SJCRH30 (cell line): ENCODE results near the gene ABCC12. TPM values are rescaled to one million over a fixed set of nuclear protein-coding genes. Genes with fewer than 3 reads are reported as not detected.

ENCODE experiments used
- DNase-seq, 2 experiments: peaks; one replicate each; pipeline ENCODE4 v3.0.0-alpha.2; 2015 to 2020
- H3K27ac ChIP-seq: fragments of 250-450 bp; sonication (Bioruptor Pico); 2 replicates; pipeline ENCODE4 v1.5.1; 2020; ENCODE audit warnings: mild to moderate bottlenecking, moderate library complexity
- H3K27me3 ChIP-seq: fragments of 250-450 bp; sonication (Bioruptor Pico); 2 replicates; pipeline ENCODE4 v1.5.1; 2020; ENCODE audit warnings: mild to moderate bottlenecking, moderate library complexity
- H3K36me3 ChIP-seq: fragments of 250-450 bp; sonication (Bioruptor Pico); 2 replicates; pipeline ENCODE4 v1.5.1; 2020; ENCODE audit warnings: mild to moderate bottlenecking, moderate library complexity
- H3K4me1 ChIP-seq: fragments of 250-450 bp; sonication (Bioruptor Pico); 2 replicates; pipeline ENCODE4 v1.5.1; 2020; ENCODE audit warnings: mild to moderate bottlenecking, moderate library complexity
- H3K4me3 ChIP-seq: fragments of 250-450 bp; sonication (Bioruptor Pico); 2 replicates; pipeline ENCODE4 v1.5.1; 2020; ENCODE audit warnings: mild to moderate bottlenecking, moderate library complexity
- H3K9me3 ChIP-seq: fragments of 250-450 bp; sonication (Bioruptor Pico); replicated peaks from 2 replicates; pipeline ENCODE4 v1.5.1; 2020; ENCODE audit warnings: mild to moderate bottlenecking, moderate library complexity
- total RNA-seq: library from RNA; depleted of rRNA; stranded (reverse); fragments of >200 nt; shearing (Covaris generic); gene quantifications from 2 replicates; pipeline ENCODE4 v1.2.3, GENCODE V29; 2014

Gene ABCC12
- total RNA-seq, 1 experiment from 2014 or later = not detected

- Histone ChIP-seq H3K27me3 (no peaks in the 10 kb centered on the region), H3K9me3 (no peaks in the 10 kb centered on the region)
- no peak for DNase-seq
Measured at GRCh38 chr16:48129926-48130325, 25.9 kb downstream of the ABCC12 start.

GRCh38 chr16:48128769-48129168 lies 27.0 kb downstream of the ABCC12 start:
- Histone ChIP-seq H3K4me3 (no peak overlapping the region), H3K27ac (no peak overlapping the region), H3K27me3 (no peaks in the 10 kb centered on the region), H3K4me1 (peaks cover 4% of the 10 kb centered on the region; the same call in 1 of the 2 replicates), H3K36me3 (no peaks in the 10 kb centered on the region), H3K9me3 (no peaks in the 10 kb centered on the region)
- DNase-seq = no peak

More at GRCh38 chr16:48129926-48130325, 25.9 kb downstream of the ABCC12 start:
- no peak overlapping the region for H3K27ac ChIP-seq
- no peak overlapping the region for H3K4me3 ChIP-seq
- no peaks in the 10 kb centered on the region for H3K36me3 ChIP-seq
- H3K4me1 ChIP-seq = peaks cover 4% of the 10 kb centered on the region; the same call in 1 of the 2 replicates

- no peaks in the 10 kb centered on the region for H3K36me3 ChIP-seq
- H3K4me1 ChIP-seq = peaks cover 7% of the 10 kb centered on the region; the same call in 1 of the 2 replicates
- H3K9me3 ChIP-seq = no peaks in the 10 kb centered on the region
- peak; percentile 37 to 39 for DNase-seq
- H3K4me3 ChIP-seq = no peak overlapping the region
- no peaks in the 10 kb centered on the region for H3K27me3 ChIP-seq
- H3K27ac ChIP-seq = no peak overlapping the region
Measured at GRCh38 chr16:48126801-48127644, 28.8 kb downstream of the ABCC12 start.

GRCh38 chr16:48125888-48126287 lies 29.9 kb downstream of the ABCC12 start:
- no peaks in the 10 kb centered on the region for H3K9me3 ChIP-seq
- peaks cover 7% of the 10 kb centered on the region; the same call in 1 of the 2 replicates for H3K4me1 ChIP-seq
- DNase-seq = no peak
- no peak overlapping the region for H3K27ac ChIP-seq
- no peaks in the 10 kb centered on the region for H3K36me3 ChIP-seq
- H3K4me3 ChIP-seq = no peak overlapping the region
- H3K27me3 ChIP-seq = no peaks in the 10 kb centered on the region

- no peak for DNase-seq
- Histone ChIP-seq H3K36me3 (no peaks in the 10 kb centered on the region), H3K4me1 (peaks cover 7% of the 10 kb centered on the region; the same call in 1 of the 2 replicates), H3K4me3 (no peak overlapping the region), H3K27ac (no peak overlapping the region), H3K9me3 (no peaks in the 10 kb centered on the region), H3K27me3 (no peaks in the 10 kb centered on the region)
Measured at GRCh38 chr16:48124266-48124665, 31.5 kb downstream of the ABCC12 start.

DNA sequence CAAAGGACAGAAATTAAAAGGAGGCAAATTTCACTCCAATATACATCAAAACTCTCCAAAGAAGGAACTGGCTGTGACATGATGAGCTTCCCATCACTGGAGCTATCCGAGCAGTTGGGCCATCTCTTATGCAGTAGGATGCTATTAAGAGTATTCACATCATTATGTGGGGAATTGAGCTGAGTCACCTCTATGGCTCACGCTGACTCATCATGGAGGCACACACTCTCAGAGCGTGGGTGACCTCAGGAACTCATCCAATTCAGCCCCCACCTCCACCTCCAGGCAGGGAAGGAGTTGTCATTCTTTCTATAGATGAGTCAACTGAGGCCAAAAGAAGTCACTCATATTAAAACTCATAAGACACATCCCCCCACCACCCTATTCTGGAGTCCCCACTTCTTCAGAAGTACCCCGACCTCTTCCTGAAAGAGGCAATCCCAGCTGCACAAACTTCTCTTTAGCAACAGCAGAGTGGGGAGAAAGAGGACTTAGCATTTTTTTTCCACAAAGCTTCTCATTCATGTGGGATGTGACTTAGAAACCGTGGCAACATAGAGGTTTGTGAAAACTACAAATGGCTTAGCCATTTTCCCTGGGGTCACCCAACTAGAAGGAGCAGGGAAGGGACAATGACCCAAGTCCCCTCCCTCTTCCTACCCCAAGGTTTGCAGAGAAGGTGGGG lies 32.5 kb downstream of the ABCC12 start:
- DNase-seq = peak; percentile 38 to 47
- H3K4me1 ChIP-seq = peaks cover 7% of the 10 kb centered on the region; the same call in 1 of the 2 replicates
- no peak overlapping the region for H3K4me3 ChIP-seq
- H3K36me3 ChIP-seq = no peaks in the 10 kb centered on the region
- H3K27me3 ChIP-seq = no peaks in the 10 kb centered on the region
- H3K27ac ChIP-seq = no peak overlapping the region
- no peaks in the 10 kb centered on the region for H3K9me3 ChIP-seq

DNA sequence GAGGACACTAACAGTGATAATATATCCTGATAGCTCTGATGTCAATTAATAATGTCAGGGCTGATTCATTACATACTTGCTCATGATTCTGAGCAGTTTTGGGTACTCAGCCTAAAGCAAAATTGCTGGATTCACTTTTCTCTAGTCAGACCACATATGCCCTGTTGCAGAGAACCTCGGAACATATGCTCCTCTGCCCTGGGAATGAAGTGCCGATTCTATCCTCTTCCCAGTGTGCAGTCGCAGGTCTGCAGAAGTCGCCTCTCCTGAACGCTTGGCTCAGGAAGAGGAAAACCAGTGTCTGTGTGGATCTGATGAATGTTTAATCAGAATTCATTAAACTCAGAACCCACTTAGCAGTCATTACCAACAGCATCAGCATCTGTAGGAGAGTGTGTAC lies 34.5 kb downstream of the ABCC12 start:
- Histone ChIP-seq H3K9me3 (no peaks in the 10 kb centered on the region), H3K4me1 (0 out of 2 replicates have a peak, but pooled peaks cover 3% of the 10 kb centered on the region), H3K4me3 (no peak overlapping the region), H3K27me3 (no peaks in the 10 kb centered on the region), H3K27ac (no peak overlapping the region), H3K36me3 (no peaks in the 10 kb centered on the region)
- no peak for DNase-seq

- no peak for DNase-seq
- Histone ChIP-seq H3K27me3 (no peaks in the 10 kb centered on the region), H3K9me3 (no peaks in the 10 kb centered on the region), H3K4me1 (0 out of 2 replicates have a peak, but pooled peaks cover 3% of the 10 kb centered on the region), H3K27ac (no peak overlapping the region), H3K36me3 (no peaks in the 10 kb centered on the region), H3K4me3 (no peak overlapping the region)
Measured at GRCh38 chr16:48118841-48119240, 37.0 kb downstream of the ABCC12 start.

DNA sequence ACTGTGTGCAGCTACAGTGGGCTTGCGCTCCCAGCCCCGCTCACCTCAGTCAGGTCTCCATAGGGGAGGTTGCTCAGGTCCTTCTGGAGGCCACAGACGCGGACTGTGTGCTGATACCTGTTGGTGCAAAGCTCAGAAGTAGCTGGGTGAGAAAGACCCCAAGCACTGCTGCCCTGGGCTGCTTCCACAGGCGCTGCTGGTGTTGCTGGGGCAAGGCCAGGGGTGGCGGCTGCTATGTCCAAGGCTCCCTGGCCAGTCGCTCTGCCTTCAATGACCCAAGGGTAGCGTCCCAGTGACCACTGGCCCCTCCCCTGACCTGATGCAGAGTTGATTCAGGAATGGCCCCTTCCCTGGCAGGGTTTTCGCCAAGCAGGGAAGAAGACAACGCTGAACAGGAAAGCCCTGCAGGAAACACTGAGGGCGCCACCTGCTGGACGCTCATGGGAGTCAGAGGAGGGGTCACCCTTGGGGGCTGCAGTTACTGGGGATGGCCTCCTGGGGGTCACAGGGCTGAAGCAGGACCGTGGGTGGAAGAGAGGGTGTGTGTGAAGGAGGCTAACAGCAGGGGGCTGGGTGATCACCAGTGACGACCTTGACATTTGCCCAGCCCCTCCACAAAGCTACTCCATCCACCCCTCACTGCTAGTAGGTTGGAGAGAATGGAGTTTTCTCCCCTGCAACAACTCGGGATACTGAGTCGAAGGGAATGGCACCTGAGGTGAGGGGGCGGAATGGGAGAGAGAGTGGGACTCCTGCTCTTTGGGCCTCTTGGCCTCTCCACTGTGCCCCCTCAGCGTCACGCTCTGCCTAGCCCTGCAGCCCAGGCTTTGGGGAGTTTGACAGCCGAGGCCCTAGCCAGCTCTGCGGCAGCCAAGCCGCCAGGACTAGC lies 38.3 kb downstream of the ABCC12 start:
- no peaks in the 10 kb centered on the region for H3K27me3 ChIP-seq
- no peak overlapping the region for H3K4me3 ChIP-seq
- no peaks in the 10 kb centered on the region for H3K9me3 ChIP-seq
- peak; percentile 68 to 82 for DNase-seq
- no peaks in the 10 kb centered on the region for H3K4me1 ChIP-seq
- H3K27ac ChIP-seq = no peak overlapping the region
- H3K36me3 ChIP-seq = no peaks in the 10 kb centered on the region

GRCh38 chr16:48115299-48115698 lies 40.5 kb downstream of the ABCC12 start:
- no peak overlapping the region for H3K27ac ChIP-seq
- no peak for DNase-seq
- no peaks in the 10 kb centered on the region for H3K36me3 ChIP-seq

GRCh38 chr16:48114410-48114809 lies 41.4 kb downstream of the ABCC12 start:
- no peaks in the 10 kb centered on the region for H3K36me3 ChIP-seq
- no peak overlapping the region for H3K27ac ChIP-seq
- no peak for DNase-seq
- H3K9me3 ChIP-seq = no peaks in the 10 kb centered on the region
- H3K27me3 ChIP-seq = no peaks in the 10 kb centered on the region
- H3K4me1 ChIP-seq = no peaks in the 10 kb centered on the region
- H3K4me3 ChIP-seq = no peak overlapping the region

More at GRCh38 chr16:48115299-48115698, 40.5 kb downstream of the ABCC12 start:
- Histone ChIP-seq H3K4me1 (no peaks in the 10 kb centered on the region), H3K4me3 (no peak overlapping the region), H3K9me3 (no peaks in the 10 kb centered on the region), H3K27me3 (no peaks in the 10 kb centered on the region)

DNA sequence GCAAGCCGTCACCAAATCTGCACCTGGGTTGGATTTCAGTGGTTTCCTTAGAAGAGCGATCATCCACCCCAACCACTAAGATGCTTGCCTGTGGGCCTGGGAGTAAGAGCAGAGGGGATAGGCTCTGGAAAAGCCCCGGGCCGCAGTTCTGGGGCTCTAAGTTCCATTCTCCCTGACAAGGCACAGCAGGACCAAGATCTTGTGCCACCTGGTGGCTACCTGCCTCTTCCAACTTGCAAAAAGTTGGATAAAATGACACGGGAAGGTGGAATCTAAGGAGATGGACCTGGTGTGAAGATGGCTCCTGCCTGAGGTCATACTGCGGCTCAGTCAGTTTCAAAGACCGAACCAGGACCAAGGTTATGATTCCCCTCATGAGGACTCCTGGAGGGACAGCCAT lies 42.3 kb downstream of the ABCC12 start:
- Histone ChIP-seq H3K36me3 (no peaks in the 10 kb centered on the region), H3K4me1 (no peaks in the 10 kb centered on the region), H3K9me3 (no peaks in the 10 kb centered on the region), H3K27ac (no peak overlapping the region), H3K27me3 (no peaks in the 10 kb centered on the region), H3K4me3 (no peak overlapping the region)
- no peak for DNase-seq

DNA sequence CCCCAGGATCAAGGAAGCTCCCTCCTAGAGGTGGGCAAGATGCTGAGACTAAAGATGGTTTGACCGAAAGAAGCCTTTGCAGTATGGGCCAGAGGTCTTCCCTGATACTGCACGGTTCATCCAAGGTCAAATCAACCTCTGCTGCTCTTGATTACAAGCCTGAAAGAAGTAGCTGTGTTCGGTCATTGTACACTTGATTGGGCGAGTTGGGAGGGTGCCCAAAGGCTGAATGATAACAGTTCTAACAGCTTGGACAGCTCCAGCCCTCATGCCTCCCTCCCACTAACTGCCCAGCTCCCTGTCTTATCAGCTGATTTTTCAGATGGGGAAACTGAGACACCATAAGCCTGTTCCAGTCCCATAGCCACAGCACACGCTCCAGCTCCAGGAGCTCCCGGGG lies 42.8 kb downstream of the ABCC12 start:
- Histone ChIP-seq H3K9me3 (no peaks in the 10 kb centered on the region), H3K27me3 (no peaks in the 10 kb centered on the region), H3K27ac (no peak overlapping the region), H3K4me3 (no peak overlapping the region), H3K4me1 (no peaks in the 10 kb centered on the region), H3K36me3 (no peaks in the 10 kb centered on the region)
- no peak for DNase-seq

DNA sequence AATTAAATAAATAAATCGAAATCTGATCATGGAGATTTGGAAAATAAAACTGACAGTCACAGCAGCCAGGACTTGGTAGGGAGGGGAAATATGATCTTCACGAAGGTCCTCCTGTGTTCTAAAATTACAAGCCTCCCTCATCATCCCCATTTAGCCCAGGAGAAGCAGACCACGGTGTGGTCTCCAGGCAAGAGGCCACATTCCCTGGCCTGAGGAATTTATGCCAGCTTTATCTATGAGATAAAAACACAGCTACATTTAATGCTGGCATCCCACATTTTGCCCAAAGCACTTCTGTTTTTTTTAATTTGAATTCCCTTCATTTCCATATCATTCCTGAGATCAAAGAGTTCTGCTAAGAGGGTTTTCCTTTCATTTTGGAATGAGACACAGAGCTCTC lies 43.2 kb downstream of the ABCC12 start:
- Histone ChIP-seq H3K9me3 (no peaks in the 10 kb centered on the region), H3K4me3 (no peak overlapping the region), H3K27ac (no peak overlapping the region), H3K36me3 (no peaks in the 10 kb centered on the region), H3K27me3 (no peaks in the 10 kb centered on the region), H3K4me1 (no peaks in the 10 kb centered on the region)
- no peak for DNase-seq
